Activated T-helper 1 cell treated with anti-CD3 and anti-CD28 coated beads, Interleukin-2, amount 50 U/mL, for 16 hours (primary cell): ENCODE measurements around the gene ETNK1.
"Not testable (repeated sequence)": the region's sequence is repeated elsewhere in the genome, so short reads cannot be mapped to it uniquely, and the experiment has no call there.

Experiments used
- DNase-seq, 2 donors: peaks; one replicate each; pipeline ENCODE4 v3.0.0-alpha.2; 2020; ENCODE audit warnings: low read depth in 1 of 2, low spot score in 1 of 2

The ETNK1 gene

GRCh38 chr12:22624870-22625761 is at the start of gene ETNK1:
Gene ETNK1 (plus strand): TSS chr12:22625171. CDS start chr12:22625431, 260 bp downstream.
- peak; percentile 63 to 76 for DNase-seq

- DNase-seq: no peak
Observed at GRCh38 chr12:22576065-22576464, 48.9 kb upstream of the ETNK1 start.

- DNase-seq: no peak
Observed at GRCh38 chr12:22576473-22576872, 48.5 kb upstream of the ETNK1 start.

GRCh38 chr12:22577667-22578066 is 47.3 kb upstream of the ETNK1 start:
- DNase-seq: no peak

- DNase-seq: no peak
Observed at GRCh38 chr12:22578328-22578727, 46.6 kb upstream of the ETNK1 start.

GRCh38 chr12:22588817-22589216 is 36.2 kb upstream of the ETNK1 start:
- DNase-seq: no peak

GRCh38 chr12:22593864-22594263 is 31.1 kb upstream of the ETNK1 start:
- DNase-seq: no peak

- DNase-seq: not testable (repeated sequence)
Observed at GRCh38 chr12:22597539-22597938, 27.4 kb upstream of the ETNK1 start.

- no peak for DNase-seq
Observed at GRCh38 chr12:22598141-22598762, 26.7 kb upstream of the ETNK1 start.

- DNase-seq: no peak
Observed at GRCh38 chr12:22598763-22599161, 26.2 kb upstream of the ETNK1 start.

GRCh38 chr12:22600181-22600580 is 24.8 kb upstream of the ETNK1 start:
- DNase-seq: no peak

GRCh38 chr12:22609501-22609900 is 15.5 kb upstream of the ETNK1 start:
- DNase-seq: no peak

GRCh38 chr12:22610131-22610530 is 14.8 kb upstream of the ETNK1 start:
- no peak for DNase-seq

- DNase-seq: not testable (repeated sequence)
Observed at GRCh38 chr12:22612822-22613221, 12.1 kb upstream of the ETNK1 start.

GRCh38 chr12:22615963-22616501 is 8.9 kb upstream of the ETNK1 start:
- DNase-seq: no peak

GRCh38 chr12:22617630-22618029 is 7.3 kb upstream of the ETNK1 start:
- no peak for DNase-seq

GRCh38 chr12:22624548-22624869 is 462 bp upstream of the ETNK1 start:
- DNase-seq: no peak

- no peak for DNase-seq
Observed at GRCh38 chr12:22625762-22626294, 857 bp downstream of the ETNK1 start.

- DNase-seq: no peak
Observed at GRCh38 chr12:22626406-22626805, 1.4 kb downstream of the ETNK1 start.

GRCh38 chr12:22627371-22627770 is 2.4 kb downstream of the ETNK1 start:
- no peak for DNase-seq

- no peak for DNase-seq
Observed at GRCh38 chr12:22628228-22628627, 3.3 kb downstream of the ETNK1 start.

- no peak for DNase-seq
Observed at GRCh38 chr12:22631863-22632463, 7.0 kb downstream of the ETNK1 start.
